B cell (primary cell): ENCODE data around the gene TNFAIP1.

ENCODE experiments used
- EZH2 ChIP-seq: IDR thresholded peaks from 2 replicates; pipeline ENCODE4 v1.6.1; 2012; ENCODE audit warnings: borderline replicate concordance, low read depth, mild to moderate bottlenecking, moderate library complexity, low read length; ENCODE audit not compliant: insufficient read depth, poor library complexity, severe bottlenecking
- TF ChIP-seq, protein P1 (sequence below): fragments of 200-600 bp; IDR thresholded peaks from one replicate; pipeline ENCODE4 v1.8.0; 2022; ENCODE audit warnings: antibody characterized with exemption, mild to moderate bottlenecking

DNA sequence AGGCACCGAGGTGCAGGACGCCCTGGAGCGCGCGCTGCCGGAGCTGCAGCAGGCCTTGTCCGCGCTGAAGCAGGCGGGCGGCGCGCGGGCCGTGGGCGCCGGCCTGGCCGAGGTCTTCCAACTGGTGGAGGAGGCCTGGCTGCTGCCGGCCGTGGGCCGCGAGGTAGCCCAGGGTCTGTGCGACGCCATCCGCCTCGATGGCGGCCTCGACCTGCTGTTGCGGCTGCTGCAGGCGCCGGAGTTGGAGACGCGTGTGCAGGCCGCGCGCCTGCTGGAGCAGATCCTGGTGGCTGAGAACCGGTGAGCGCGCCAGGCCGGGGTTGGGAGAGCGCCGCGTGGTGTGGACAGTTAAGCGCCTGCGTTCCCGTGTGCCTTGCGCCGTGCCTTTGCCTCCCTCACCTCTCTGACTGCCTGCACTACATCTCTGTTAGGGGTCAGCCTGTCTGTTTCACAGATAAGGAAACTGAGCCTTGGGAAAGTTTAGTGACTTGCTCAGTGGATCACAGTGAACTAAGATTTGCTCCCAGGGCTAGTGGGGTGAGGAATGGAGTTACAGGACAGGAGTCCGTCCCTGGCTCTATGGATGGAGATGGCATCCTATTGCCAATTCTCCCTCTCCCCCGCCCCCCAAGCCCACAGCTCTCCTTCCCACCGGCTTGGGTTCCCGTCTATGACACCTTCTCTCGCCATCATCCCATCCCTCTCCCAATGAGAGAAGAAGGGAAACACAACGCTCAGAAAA, 36.8 kb downstream of the TNFAIP1 start:
- TF ChIP-seq, protein P1, sequence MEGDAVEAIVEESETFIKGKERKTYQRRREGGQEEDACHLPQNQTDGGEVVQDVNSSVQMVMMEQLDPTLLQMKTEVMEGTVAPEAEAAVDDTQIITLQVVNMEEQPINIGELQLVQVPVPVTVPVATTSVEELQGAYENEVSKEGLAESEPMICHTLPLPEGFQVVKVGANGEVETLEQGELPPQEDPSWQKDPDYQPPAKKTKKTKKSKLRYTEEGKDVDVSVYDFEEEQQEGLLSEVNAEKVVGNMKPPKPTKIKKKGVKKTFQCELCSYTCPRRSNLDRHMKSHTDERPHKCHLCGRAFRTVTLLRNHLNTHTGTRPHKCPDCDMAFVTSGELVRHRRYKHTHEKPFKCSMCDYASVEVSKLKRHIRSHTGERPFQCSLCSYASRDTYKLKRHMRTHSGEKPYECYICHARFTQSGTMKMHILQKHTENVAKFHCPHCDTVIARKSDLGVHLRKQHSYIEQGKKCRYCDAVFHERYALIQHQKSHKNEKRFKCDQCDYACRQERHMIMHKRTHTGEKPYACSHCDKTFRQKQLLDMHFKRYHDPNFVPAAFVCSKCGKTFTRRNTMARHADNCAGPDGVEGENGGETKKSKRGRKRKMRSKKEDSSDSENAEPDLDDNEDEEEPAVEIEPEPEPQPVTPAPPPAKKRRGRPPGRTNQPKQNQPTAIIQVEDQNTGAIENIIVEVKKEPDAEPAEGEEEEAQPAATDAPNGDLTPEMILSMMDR: no peak
- no peak for TF ChIP-seq EZH2
